Suppressor macrophage treated with lipopolysaccharide for 4 hours (primary cell): ENCODE results near the gene SEC61A2.
A peak's percentile ranks its signal among the peaks of the same experiment; 100 is the strongest.
"Not testable (repeated sequence)": the region's sequence is repeated elsewhere in the genome, so short reads cannot be mapped to it uniquely, and the experiment has no call there.

Experiments
- DNase-seq: peaks from one replicate; pipeline ENCODE4 v3.0.0-alpha.2; 2020

SEC61A2 gene

GRCh38 chr10:12129222-12130111 is at the start of gene SEC61A2:
Gene SEC61A2, plus strand, starts transcription at chr10:12129677. Its CDS starts 111 bp downstream, at chr10:12129788.
- DNase-seq: peak; percentile 99

GRCh38 chr10:12081470-12081869 is 48.0 kb upstream of the SEC61A2 start:
- DNase-seq: no peak

- no peak for DNase-seq
These were observed 47.5 kb upstream of the SEC61A2 start for GRCh38 chr10:12081879-12082557.

GRCh38 chr10:12088919-12089318 is 40.6 kb upstream of the SEC61A2 start:
- DNase-seq: no peak

GRCh38 chr10:12091421-12091820 is 38.1 kb upstream of the SEC61A2 start:
- peak; percentile 22 for DNase-seq

GRCh38 chr10:12097361-12097760 is 32.1 kb upstream of the SEC61A2 start:
- DNase-seq: not testable (repeated sequence)

GRCh38 chr10:12097791-12098190 is 31.7 kb upstream of the SEC61A2 start:
- DNase-seq: no peak

GRCh38 chr10:12098966-12099365 is 30.5 kb upstream of the SEC61A2 start:
- peak; percentile 12 for DNase-seq

- peak; percentile 37 for DNase-seq
These were observed 25.7 kb upstream of the SEC61A2 start for GRCh38 chr10:12103802-12104201.

GRCh38 chr10:12107781-12108180 is 21.7 kb upstream of the SEC61A2 start:
- DNase-seq: no peak

GRCh38 chr10:12109286-12109685 is 20.2 kb upstream of the SEC61A2 start:
- peak; percentile 58 for DNase-seq

GRCh38 chr10:12111528-12111927 is 17.9 kb upstream of the SEC61A2 start:
- no peak for DNase-seq

GRCh38 chr10:12113627-12114026 is 15.8 kb upstream of the SEC61A2 start:
- DNase-seq: no peak

- no peak for DNase-seq
These were observed 7.8 kb upstream of the SEC61A2 start for GRCh38 chr10:12121673-12122072.

GRCh38 chr10:12130237-12130872 is 878 bp downstream of the SEC61A2 start:
- peak; percentile 55 for DNase-seq

- no peak for DNase-seq
These were observed 6.2 kb downstream of the SEC61A2 start for GRCh38 chr10:12135631-12136030.

- DNase-seq: no peak
These were observed 10.6 kb downstream of the SEC61A2 start for GRCh38 chr10:12140038-12140437.

- DNase-seq: no peak
These were observed 15.1 kb downstream of the SEC61A2 start for GRCh38 chr10:12144538-12144937.

GRCh38 chr10:12150163-12150562 is 20.7 kb downstream of the SEC61A2 start:
- no peak for DNase-seq

GRCh38 chr10:12154516-12154915 is 25.0 kb downstream of the SEC61A2 start:
- no peak for DNase-seq

- DNase-seq: no peak
These were observed 27.1 kb downstream of the SEC61A2 start for GRCh38 chr10:12156367-12157123.

- DNase-seq: peak; percentile 79
These were observed 28.6 kb downstream of the SEC61A2 start for GRCh38 chr10:12158111-12158510.

GRCh38 chr10:12160664-12161063 is 31.2 kb downstream of the SEC61A2 start:
- no peak for DNase-seq
